PC-9 (cell line): ENCODE measurements around the gene ETV6.

Experiments used
- CTCF ChIP-seq: fragments of 200-600 bp; sonication (generic); conservative IDR thresholded peaks from 2 replicates; pipeline ENCODE4 v1.6.1; 2017; ENCODE audit warnings: mixed run types, antibody characterized with exemption, mild to moderate bottlenecking, moderate library complexity
- EZH2 ChIP-seq: fragments of 200-600 bp; sonication (generic); IDR thresholded peaks from 2 replicates; pipeline ENCODE4 v1.8.0; 2017; ENCODE audit warnings: antibody characterized with exemption, low read depth

- TF ChIP-seq CTCF (no peak), EZH2 (no peak)
Observed at GRCh38 chr12:11744410-11744801, 94.9 kb downstream of the ETV6 start.
